ENCODE data around the gene EVL.
"Not testable (repeated sequence)": the region's sequence is repeated elsewhere in the genome, so short reads cannot be mapped to it uniquely, and the experiment has no call there.

The EVL gene

DNA sequence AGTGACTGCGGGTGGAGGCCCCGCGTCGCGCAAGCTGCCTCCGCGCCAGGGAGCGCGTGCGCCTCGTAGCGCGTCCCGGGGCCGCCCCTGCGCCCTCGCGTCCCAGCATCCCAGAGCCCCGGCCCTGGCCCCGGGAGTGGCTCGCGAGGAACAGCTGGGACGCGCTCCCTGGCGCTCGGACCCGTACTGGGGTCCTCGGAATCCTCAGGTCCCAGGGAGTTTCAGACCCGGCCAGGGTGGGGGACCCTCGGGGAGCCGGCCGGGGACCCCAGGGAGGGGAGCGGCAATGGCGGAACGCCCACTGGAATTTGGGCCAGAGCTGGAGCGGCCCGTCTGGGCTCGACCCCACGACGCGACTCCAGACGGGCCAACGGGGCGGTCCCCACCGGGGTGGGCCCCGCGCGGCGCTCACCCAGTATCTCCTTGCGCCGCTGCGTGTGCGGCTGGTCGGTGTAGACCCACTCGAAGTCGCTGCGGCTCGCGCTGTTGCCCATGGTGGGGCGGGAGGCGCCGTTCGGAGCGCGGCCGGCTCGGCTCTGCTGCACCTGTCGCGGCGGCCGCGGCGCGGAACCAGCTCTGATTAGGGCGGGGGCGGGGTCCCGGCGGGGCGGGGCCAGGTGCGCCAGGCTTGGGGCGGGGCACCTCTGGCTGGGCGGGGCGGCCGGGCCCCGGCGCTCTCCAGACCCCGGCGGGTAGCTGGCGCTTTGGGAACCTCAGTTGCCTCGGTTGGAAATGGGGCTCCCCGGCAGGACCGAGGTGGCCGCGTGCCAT lies 94.1 kb downstream of the EVL start, which contains the start of gene DEGS2:
DEGS2 (minus strand) TSS at position 552 of the 771 bp plus-strand sequence; CDS start at position 494, 58 bp downstream.
- DNase-seq (ENCODE audit: extremely low read depth in 1 of 2, low read depth in 1 of 2) = peak in 1 of 2 donors; percentile 48

GRCh38 chr14:100159865-100160533 lies 94.8 kb downstream of the EVL start:
- DNase-seq (ENCODE audit: extremely low read depth in 1 of 2, low read depth in 1 of 2) = no peak

DNA sequence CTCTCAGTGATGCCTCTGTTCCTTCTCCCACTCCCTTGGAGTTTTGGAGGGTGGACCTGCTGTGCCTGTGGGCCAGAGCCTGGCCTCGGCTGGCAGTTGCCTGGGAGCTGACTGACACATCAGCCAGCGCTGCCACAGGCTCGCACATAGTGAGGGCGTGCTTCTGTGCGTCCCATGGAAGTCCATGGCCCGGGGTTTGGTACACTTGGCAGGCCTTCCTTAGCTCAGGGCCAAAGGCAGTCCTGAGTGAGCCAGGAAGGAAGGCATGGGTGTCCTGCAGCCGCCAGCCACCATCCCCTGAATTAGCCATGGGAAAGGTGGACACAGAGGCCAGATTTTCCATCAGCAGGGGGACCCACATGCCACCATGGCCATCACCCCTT lies 95.3 kb downstream of the EVL start:
- DNase-seq (ENCODE audit: extremely low read depth in 1 of 2, low read depth in 1 of 2) = no peak

DNA sequence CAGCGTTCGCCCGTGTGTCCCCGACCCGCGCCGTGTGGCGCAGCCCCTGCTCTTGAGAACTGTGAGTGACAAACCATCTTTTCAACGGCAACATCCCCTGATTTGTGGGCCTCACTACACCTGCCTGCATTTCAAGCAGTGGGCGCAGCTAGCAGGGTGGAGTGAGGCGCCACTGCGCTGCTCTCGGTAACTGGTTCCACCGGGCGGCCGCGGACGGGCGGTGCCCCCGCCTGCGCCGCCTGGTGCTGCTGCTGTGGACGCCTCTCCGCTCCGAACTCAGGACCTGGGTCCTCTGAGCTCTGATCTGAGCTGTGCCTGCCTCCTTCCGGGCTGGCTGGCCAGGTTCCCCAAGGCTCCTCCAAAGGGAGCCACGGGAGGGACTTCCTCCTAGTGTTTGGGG lies 100.2 kb downstream of the EVL start:
- DNase-seq (ENCODE audit: extremely low read depth in 1 of 2, low read depth in 1 of 2) = no peak

DNA sequence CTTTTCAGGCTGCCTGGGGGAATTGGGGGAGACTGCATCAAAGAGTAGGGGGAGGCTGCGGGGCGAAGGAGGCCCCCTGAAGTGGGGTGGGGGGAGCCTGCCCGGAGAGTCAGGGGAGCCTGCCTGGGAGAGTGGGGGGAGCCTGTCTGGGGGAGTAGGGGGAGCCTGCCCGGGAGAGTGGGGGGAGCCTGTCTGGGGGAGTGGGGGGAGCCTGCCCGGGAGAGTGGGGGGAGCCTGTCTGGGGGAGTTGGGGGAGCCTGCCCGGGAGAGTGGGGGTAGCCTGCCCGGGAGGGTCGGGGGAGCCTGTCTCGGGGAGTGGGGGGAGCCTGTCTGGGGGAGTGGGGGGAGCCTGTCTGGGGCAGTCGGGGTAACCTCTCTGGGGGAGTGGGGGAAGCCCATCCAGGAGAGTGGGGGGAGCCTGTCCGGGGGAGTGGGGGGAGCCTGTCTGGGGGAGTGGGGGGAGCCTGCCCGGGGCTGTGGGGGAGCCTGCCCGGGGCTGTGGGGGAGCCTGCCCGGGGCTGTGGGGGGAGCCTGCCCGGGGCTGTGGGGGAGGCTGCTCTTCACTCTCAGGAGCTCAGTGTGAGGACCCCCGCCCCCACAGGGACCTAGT lies 100.7 kb downstream of the EVL start:
- DNase-seq (ENCODE audit: extremely low read depth in 1 of 2, low read depth in 1 of 2) = no peak

DNA sequence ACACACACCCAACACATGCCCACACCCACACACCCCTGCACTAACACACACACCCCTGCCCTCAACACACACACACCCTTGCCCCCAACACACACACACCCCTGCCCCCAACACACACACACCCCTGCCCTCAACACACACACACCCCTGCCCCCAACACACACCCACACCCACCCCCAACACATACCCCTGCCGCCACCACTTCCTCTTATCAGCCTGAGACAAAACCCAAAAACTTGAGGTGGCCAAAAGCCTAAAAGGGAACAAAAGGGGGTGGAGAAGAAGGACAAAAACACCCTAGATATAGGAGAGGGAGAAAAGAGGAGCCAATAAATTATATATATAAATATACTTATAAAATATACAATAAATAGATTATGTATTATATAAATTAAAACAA lies 103.3 kb downstream of the EVL start:
- DNase-seq (ENCODE audit: extremely low read depth in 1 of 2, low read depth in 1 of 2) = no peak

DNA sequence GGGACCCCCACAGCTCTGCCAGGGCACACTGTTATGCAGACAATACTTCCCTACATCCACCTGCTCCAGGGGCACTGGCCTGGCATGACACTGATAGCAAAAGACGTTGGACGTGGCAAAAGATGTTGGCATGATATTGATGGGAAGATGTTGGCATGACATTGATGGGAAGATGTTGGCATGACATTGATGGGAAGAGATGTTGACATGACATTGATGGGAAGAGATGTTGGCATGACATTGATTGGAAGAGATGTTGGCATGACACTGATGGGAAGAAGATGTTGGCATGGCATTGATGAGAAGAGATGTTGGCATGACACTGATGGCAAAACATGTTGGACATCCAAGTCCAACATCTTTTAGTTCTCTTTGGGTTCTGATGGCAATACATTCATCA lies 105.7 kb downstream of the EVL start:
- no peak for DNase-seq (ENCODE audit: extremely low read depth in 1 of 2, low read depth in 1 of 2)

GRCh38 chr14:100172811-100173210 lies 107.6 kb downstream of the EVL start:
- DNase-seq (ENCODE audit: extremely low read depth in 1 of 2, low read depth in 1 of 2) = no peak

- DNase-seq (ENCODE audit: extremely low read depth in 1 of 2, low read depth in 1 of 2) = no peak
Measured at GRCh38 chr14:100173353-100173752, 108.1 kb downstream of the EVL start.

- no peak for DNase-seq (ENCODE audit: extremely low read depth in 1 of 2, low read depth in 1 of 2)
Measured at GRCh38 chr14:100176811-100177327, 111.6 kb downstream of the EVL start.

- DNase-seq (ENCODE audit: extremely low read depth in 1 of 2, low read depth in 1 of 2) = no peak
Measured at GRCh38 chr14:100178691-100179090, 113.5 kb downstream of the EVL start.

DNA sequence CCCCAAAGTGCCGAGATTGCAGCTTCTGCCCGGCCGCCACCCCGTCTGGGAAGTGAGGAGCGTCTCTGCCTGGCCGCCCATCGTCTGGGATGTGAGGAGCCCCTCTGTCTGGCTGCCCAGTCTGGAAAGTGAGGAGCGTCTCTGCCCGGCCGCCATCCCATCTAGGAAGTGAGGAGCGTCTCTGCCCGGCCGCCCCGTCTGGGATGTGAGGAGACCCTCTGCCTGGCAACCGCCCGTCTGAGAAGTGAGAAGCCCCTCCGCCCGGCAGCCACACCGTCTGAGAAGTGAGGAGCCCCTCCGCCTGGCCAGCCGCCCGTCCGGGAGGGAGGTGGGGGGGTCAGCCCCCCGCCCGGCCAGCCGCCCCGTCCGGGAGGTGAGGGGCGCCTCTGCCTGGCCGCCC lies 115.4 kb downstream of the EVL start:
- DNase-seq (ENCODE audit: extremely low read depth in 1 of 2, low read depth in 1 of 2) = not testable (repeated sequence)

DNA sequence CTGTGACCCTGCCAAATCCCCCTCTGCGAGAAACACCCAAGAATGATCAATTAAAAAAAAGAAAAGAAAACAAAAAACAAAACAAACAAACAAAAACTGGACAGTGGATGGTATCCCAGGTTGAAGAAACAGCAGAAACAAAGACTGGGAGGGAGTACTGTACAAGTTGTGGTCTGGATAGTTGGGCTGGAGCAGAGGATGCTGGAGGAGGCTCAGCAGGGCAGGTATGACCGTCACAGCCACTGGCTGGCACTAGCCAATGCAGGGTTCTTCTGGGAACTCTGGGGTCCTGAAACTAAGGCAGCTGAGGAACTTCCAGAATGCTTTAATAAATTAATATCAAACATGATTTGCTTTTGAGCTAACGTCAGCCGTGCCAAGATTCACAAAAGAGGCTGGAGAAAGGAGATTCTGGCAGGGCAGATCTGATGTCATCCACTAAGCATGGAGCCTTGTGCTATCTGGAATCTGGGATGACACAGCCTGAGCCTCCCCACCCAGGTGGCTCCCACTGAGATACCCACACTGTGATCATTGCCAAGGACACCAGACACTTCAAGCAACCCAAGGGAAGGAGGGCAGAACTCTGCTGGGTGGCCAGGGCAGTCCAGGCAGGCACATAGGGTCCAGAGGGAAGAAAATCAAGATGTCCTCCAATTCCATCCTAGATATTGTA lies 116.8 kb downstream of the EVL start:
- not testable (repeated sequence) for DNase-seq (ENCODE audit: extremely low read depth in 1 of 2, low read depth in 1 of 2)

GRCh38 chr14:100187247-100187833 lies 122.1 kb downstream of the EVL start:
- no peak for DNase-seq (ENCODE audit: extremely low read depth in 1 of 2, low read depth in 1 of 2)

GRCh38 chr14:100188392-100189030 lies 123.3 kb downstream of the EVL start:
- DNase-seq (ENCODE audit: extremely low read depth in 1 of 2, low read depth in 1 of 2) = no peak

GRCh38 chr14:100190126-100190525 lies 124.9 kb downstream of the EVL start:
- no peak for DNase-seq (ENCODE audit: extremely low read depth in 1 of 2, low read depth in 1 of 2)

GRCh38 chr14:100191584-100192249 lies 126.5 kb downstream of the EVL start:
- no peak for DNase-seq (ENCODE audit: extremely low read depth in 1 of 2, low read depth in 1 of 2)

DNA sequence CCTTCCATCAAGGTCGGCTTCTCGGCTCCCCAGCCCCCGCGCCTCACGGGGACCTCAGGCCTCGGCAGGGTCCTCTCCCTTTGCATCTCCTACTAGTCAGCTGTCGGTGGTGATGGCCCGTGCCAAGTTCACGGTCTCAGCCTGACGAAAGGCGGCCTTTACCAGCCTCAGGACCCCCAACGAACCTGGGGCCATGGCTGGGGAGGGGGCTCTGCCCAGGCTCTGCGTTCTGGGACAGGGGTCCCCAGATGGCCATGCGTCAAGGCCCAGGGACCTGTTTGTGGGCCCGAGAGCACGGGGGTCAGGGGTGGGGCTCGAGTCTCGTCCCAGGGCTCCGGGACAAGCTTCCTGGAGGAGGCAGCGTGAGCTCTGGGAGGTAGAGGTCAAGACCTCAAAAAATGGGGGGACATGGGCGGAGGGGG lies 127.0 kb downstream of the EVL start:
- no peak for DNase-seq (ENCODE audit: extremely low read depth in 1 of 2, low read depth in 1 of 2)

DNA sequence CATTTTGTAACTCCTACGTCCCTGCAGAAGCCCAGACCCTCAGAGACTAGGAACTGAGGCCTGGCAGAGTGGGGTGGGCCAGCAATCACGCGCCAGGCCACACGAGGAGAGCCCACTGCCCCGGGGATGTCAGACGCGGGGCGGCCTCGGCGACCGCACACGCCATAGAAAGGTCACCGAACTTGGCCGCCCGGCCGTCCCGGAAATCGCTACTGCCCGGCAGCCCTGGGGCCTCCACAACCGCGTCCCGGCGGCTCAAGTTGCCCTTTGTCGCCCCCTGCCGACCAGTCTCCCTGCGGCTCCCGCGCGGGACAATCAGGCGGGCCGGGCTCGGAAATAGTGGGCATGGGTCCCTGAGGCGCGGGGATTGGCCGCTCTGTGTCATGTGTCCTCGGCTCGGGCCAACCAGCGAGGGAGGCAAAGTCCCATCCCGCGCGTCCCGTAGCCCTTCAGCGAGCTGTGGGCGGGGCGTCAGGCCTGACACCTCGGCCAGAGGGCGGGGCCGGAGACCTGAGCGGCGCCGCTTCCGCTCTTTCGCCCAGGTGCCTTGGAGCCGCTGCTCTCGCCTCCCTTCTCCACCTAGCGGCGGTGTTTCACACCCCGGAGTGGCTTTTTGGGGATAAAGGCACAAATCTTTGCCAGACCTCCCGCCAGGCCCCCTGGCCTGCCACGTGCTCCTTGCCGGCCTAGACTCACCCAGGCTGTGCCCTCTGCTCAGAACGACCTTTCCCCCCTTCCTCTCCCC lies 127.6 kb downstream of the EVL start:
- DNase-seq (ENCODE audit: extremely low read depth in 1 of 2, low read depth in 1 of 2) = peak; percentile 99
